ENCODE data around the gene UROC1. TPM values are rescaled to one million over a fixed set of nuclear protein-coding genes. Genes with fewer than 3 reads are reported as not detected.

Gene UROC1
- total RNA-seq, 1 experiment from 2014 or later = not detected

DNA sequence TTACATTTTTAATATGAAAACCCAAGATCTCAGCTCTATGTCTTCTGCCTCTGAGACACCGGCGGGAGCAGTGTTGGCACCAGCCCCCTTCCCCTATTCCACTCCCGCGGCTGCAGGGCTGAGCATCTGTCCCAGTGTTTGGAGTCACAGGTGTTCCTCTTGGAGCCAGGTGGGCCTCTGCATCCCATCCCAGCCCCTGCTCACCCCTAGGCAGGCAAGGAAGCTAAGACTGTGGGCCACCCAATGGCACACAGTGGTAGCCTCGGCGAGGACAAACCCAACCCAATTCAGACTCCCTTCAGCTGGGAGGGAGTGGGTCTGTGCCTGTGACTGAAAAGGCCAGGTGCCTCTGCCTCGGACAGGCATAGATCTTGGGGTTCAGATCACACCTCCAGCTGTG is 9.4 kb upstream of the UROC1 start:
- Histone ChIP-seq H3K36me3 (ENCODE audit: control insufficient read depth in 1 of 2, insufficient read depth in 2 of 2, low read length in 2 of 2) (no peaks in the 10 kb centered on the region), H3K4me2 (ENCODE audit: low read length) (no peak overlapping the region), H3K27ac (ENCODE audit: low read depth, low read length) (no peak overlapping the region), H3K9me3 (ENCODE audit: control insufficient read depth in 1 of 2, insufficient read depth in 1 of 2, low read depth in 1 of 2, low read length in 2 of 2) (no peaks in the 10 kb centered on the region), H3K4me3 (replicated peaks in 1 of 2; ENCODE audit: low read depth in 1 of 2, low read length in 2 of 2) (no peak overlapping the region), H3K4me1 (ENCODE audit: control insufficient read depth in 1 of 2, insufficient read depth in 2 of 2, low read length in 2 of 2) (peaks cover 4 to 13% of the 10 kb centered on the region in 2 experiments; a peak in 2 of 4 replicates), H3K9me2 (ENCODE audit: insufficient read depth) (no peaks in the 10 kb centered on the region), H4K20me1 (ENCODE audit: insufficient read depth) (no peaks in the 10 kb centered on the region), H3K27me3 (ENCODE audit: insufficient read depth, low read length) (peaks cover 6% of the 10 kb centered on the region; the same call in 1 of the 2 replicates), H3K79me2 (ENCODE audit: insufficient read depth, low read length) (no peaks in the 10 kb centered on the region), H2AFZ (ENCODE audit: low read depth, low read length, poor library complexity, severe bottlenecking) (no peak overlapping the region), H3K9ac (ENCODE audit: low read length) (no peak overlapping the region)
- CTCF ChIA-PET = no interaction called here
- POLR2A ChIA-PET = no interaction called here
- no TSS peak for BruUV-seq (replicated peaks)
- RAD21 ChIA-PET (ENCODE audit: low non-redundant PET in 1 of 2, low total read pairs in 2 of 2, uncharacterized antibody in 2 of 2, unreplicated experiment in 2 of 2) = no interaction called here
- DNase-seq (ENCODE audit: low read depth, low spot score) (no peak), ATAC-seq (no peak)
- no peak for TF ChIP-seq ZNF274 (IDR thresholded peaks at IDR 0.05; ENCODE audit: low read depth, low read length)
- TF ChIP-seq SRF (IDR thresholded peaks at IDR 0.05; ENCODE audit: low read depth) = no peak
- no peak for TF ChIP-seq SIN3A (IDR thresholded peaks at IDR 0.05; ENCODE audit: low read depth)
- TF ChIP-seq RAD21 (IDR thresholded peaks at IDR 0.05; ENCODE audit: low read depth) = no peak
- TF ChIP-seq, protein P1, sequence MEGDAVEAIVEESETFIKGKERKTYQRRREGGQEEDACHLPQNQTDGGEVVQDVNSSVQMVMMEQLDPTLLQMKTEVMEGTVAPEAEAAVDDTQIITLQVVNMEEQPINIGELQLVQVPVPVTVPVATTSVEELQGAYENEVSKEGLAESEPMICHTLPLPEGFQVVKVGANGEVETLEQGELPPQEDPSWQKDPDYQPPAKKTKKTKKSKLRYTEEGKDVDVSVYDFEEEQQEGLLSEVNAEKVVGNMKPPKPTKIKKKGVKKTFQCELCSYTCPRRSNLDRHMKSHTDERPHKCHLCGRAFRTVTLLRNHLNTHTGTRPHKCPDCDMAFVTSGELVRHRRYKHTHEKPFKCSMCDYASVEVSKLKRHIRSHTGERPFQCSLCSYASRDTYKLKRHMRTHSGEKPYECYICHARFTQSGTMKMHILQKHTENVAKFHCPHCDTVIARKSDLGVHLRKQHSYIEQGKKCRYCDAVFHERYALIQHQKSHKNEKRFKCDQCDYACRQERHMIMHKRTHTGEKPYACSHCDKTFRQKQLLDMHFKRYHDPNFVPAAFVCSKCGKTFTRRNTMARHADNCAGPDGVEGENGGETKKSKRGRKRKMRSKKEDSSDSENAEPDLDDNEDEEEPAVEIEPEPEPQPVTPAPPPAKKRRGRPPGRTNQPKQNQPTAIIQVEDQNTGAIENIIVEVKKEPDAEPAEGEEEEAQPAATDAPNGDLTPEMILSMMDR (IDR thresholded peaks at IDR 0.05 in 2 of 3, conservative IDR thresholded peaks at IDR 0.05 in 1 of 3; ENCODE audit: borderline replicate concordance in 1 of 3, insufficient read depth in 1 of 3, low read depth in 2 of 3, low read length in 2 of 3) = no peak
- no peak for TF ChIP-seq YY1 (IDR thresholded peaks at IDR 0.05; ENCODE audit: extremely low read depth, insufficient replicate concordance, low read depth, low read length)
- TF ChIP-seq TCF7L2 (IDR thresholded peaks at IDR 0.05; ENCODE audit: borderline replicate concordance, extremely low read depth, insufficient read depth, insufficient read length) = no peak
- TF ChIP-seq POLR2AphosphoS5 (IDR thresholded peaks at IDR 0.05; ENCODE audit: low read depth, low read length) = no peak
- no peak for TF ChIP-seq CBX3 (IDR thresholded peaks at IDR 0.05; ENCODE audit: low read depth)
- TF ChIP-seq, protein P2, sequence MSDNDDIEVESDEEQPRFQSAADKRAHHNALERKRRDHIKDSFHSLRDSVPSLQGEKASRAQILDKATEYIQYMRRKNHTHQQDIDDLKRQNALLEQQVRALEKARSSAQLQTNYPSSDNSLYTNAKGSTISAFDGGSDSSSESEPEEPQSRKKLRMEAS (IDR thresholded peaks at IDR 0.05) = no peak
- TF ChIP-seq FOSL1 (IDR thresholded peaks at IDR 0.05; ENCODE audit: low read depth) = no peak
- no peak for TF ChIP-seq CEBPB (IDR thresholded peaks at IDR 0.05; ENCODE audit: low read depth)
- TF ChIP-seq EZH2 (IDR thresholded peaks at IDR 0.05) = no peak
- no peak for TF ChIP-seq ZFX (IDR thresholded peaks at IDR 0.05)
- TF ChIP-seq ELF1 (IDR thresholded peaks at IDR 0.05; ENCODE audit: borderline replicate concordance, low read depth) = no peak
- intact Hi-C loops (cut with micrococcal nuclease) = loop anchor here (10.0 kb wide), 1 partner anchor 138 kb away; no protein-coding TSS in a partner anchor

Data from HCT116 (cell line).